Neuronal stem cell (in vitro differentiated cells): ENCODE results near the gene PHKB.
A peak's percentile ranks its signal among the peaks of the same experiment; 100 is the strongest.

Experiments
- DNase-seq: peaks from one replicate; pipeline ENCODE4 v3.0.0-alpha.2; 2013; ENCODE audit warnings: low spot score
- H2AFZ ChIP-seq: one replicate; pipeline ENCODE4 v1.6.1; 2013; ENCODE audit warnings: mild to moderate bottlenecking, low read length, inconsistent platforms
- H2AK5ac ChIP-seq: 2 replicates; pipeline ENCODE4 v1.6.1; 2013; ENCODE audit warnings: low read depth, mild to moderate bottlenecking, inconsistent platforms, low read length, moderate library complexity, mixed read lengths
- H2BK120ac ChIP-seq: 2 replicates; pipeline ENCODE4 v1.6.1; 2013; ENCODE audit warnings: low read depth, mild to moderate bottlenecking, inconsistent platforms, low read length, moderate library complexity, mixed read lengths
- H2BK12ac ChIP-seq: one replicate; pipeline ENCODE4 v1.6.1; 2013; ENCODE audit warnings: low read length, inconsistent platforms
- H2BK15ac ChIP-seq: 2 replicates; pipeline ENCODE4 v1.6.1; 2013; ENCODE audit warnings: mild to moderate bottlenecking, low read length, inconsistent platforms, mixed read lengths
- H2BK5ac ChIP-seq: one replicate; pipeline ENCODE4 v1.6.1; 2013; ENCODE audit warnings: inconsistent platforms, mild to moderate bottlenecking, low read length, moderate library complexity
- H3K14ac ChIP-seq: one replicate; pipeline ENCODE4 v1.6.1; 2013; ENCODE audit warnings: low read length, inconsistent platforms
- H3K18ac ChIP-seq: 2 replicates; pipeline ENCODE4 v1.6.1; 2013; ENCODE audit warnings: low read length, inconsistent platforms
- H3K23ac ChIP-seq: 2 replicates; pipeline ENCODE4 v1.6.1; 2013; ENCODE audit warnings: low read depth, mild to moderate bottlenecking, mixed read lengths, low read length, inconsistent platforms; ENCODE audit not compliant: poor library complexity
- H3K27ac ChIP-seq: replicated peaks from 3 replicates; pipeline ENCODE4 v1.5.1; 2013; ENCODE audit warnings: low read length, inconsistent platforms
- H3K27me3 ChIP-seq, 3 experiments: 2 replicates each; pipeline ENCODE4 v1.6.1; 2013; ENCODE audit warnings: low read length in 3 of 3, mild to moderate bottlenecking in 2 of 3, inconsistent platforms in 1 of 3, low read depth in 1 of 3, mixed read lengths in 1 of 3, moderate library complexity in 1 of 3; ENCODE audit not compliant: control insufficient read depth in 3 of 3, insufficient read depth in 3 of 3
- H3K36me3 ChIP-seq, 2 donors: replicated peaks in 1 of 2; 2 replicates each; pipeline ENCODE4 v1.6.1; 2013; ENCODE audit warnings: low read length in 2 of 2; ENCODE audit not compliant: control insufficient read depth in 2 of 2, insufficient read depth in 2 of 2
- H3K4ac ChIP-seq: 2 replicates; pipeline ENCODE4 v1.6.1; 2013; ENCODE audit warnings: inconsistent platforms, mild to moderate bottlenecking, low read length, moderate library complexity
- H3K4me1 ChIP-seq, 2 donors: 1 replicate in 1 of 2; 2 replicates in 1 of 2; pipeline ENCODE4 v1.6.1; 2013; ENCODE audit warnings: low read length in 2 of 2, low read depth in 1 of 2; ENCODE audit not compliant: control insufficient read depth in 2 of 2, insufficient read depth in 1 of 2
- H3K4me2 ChIP-seq: one replicate; pipeline ENCODE4 v1.6.1; 2013; ENCODE audit warnings: mild to moderate bottlenecking, low read length, inconsistent platforms; ENCODE audit not compliant: insufficient read depth, poor library complexity, severe bottlenecking
- H3K4me3 ChIP-seq, 2 donors: 2 replicates each; pipeline ENCODE4 v1.5.1; 2013; ENCODE audit warnings: low read length in 2 of 2, mild to moderate bottlenecking in 2 of 2, inconsistent platforms in 1 of 2, moderate library complexity in 1 of 2
- H3K79me1 ChIP-seq: one replicate; pipeline ENCODE4 v1.6.1; 2013; ENCODE audit warnings: low read depth, mild to moderate bottlenecking, inconsistent platforms, low read length, moderate library complexity
- H3K9ac ChIP-seq: one replicate; pipeline ENCODE4 v1.6.1; 2013; ENCODE audit warnings: mild to moderate bottlenecking, low read depth, low read length, inconsistent platforms; ENCODE audit not compliant: poor library complexity
- H3K9me3 ChIP-seq, 2 donors: replicated peaks in 1 of 2; 2 replicates each; pipeline versions ENCODE3 to v1.6.1; 2013; ENCODE audit warnings: low read length in 2 of 2, mild to moderate bottlenecking in 2 of 2, inconsistent platforms in 1 of 2, low read depth in 1 of 2, mixed read lengths in 1 of 2, moderate library complexity in 1 of 2; ENCODE audit not compliant: control insufficient read depth in 2 of 2, insufficient read depth in 1 of 2
- H4K8ac ChIP-seq: one replicate; pipeline ENCODE4 v1.6.1; 2013; ENCODE audit warnings: low read depth, mild to moderate bottlenecking, inconsistent platforms, low read length, moderate library complexity
- H4K91ac ChIP-seq: one replicate; pipeline ENCODE4 v1.6.1; 2013; ENCODE audit warnings: low read length, low read depth, mild to moderate bottlenecking, inconsistent platforms; ENCODE audit not compliant: poor library complexity
- WGBS, 2 donors: extraction: QIAGEN DNeasy Blood & Tissue Kit; methylation state at CpG; one replicate each; pipeline ENCODE4 v1.1.7; 2013; ENCODE audit warnings: missing lambda C conversion rate in 2 of 2, mixed read lengths in 1 of 2; ENCODE audit not compliant: insufficient read length in 2 of 2, insufficient replicate concordance in 1 of 2; ENCODE audit errors: extremely low coverage in 2 of 2; 5-methylcytosine and 5-hydroxymethylcytosine counted together

PHKB gene

GRCh38 chr16:47524007-47524405, 62.9 kb downstream of the PHKB start:
- Histone ChIP-seq H4K91ac (no peak overlapping the region), H3K27ac (no peak overlapping the region), H3K9ac (no peak overlapping the region), H2BK5ac (no peak overlapping the region), H3K18ac (no peak overlapping the region), H2BK12ac (no peak overlapping the region), H3K9me3 (no peaks in the 10 kb centered on the region), H3K23ac (no peak overlapping the region), H4K8ac (no peak overlapping the region), H3K4ac (no peak overlapping the region), H3K4me1 (no peaks in the 10 kb centered on the region), H3K27me3 (no peaks in the 10 kb centered on the region), H2AK5ac (no peak overlapping the region), H3K14ac (no peak overlapping the region), H3K36me3 (no peaks in the 10 kb centered on the region), H3K4me3 (no peak overlapping the region), H3K4me2 (no peak overlapping the region), H2AFZ (no peak overlapping the region), H3K79me1 (peaks cover 3% of the 10 kb centered on the region), H2BK15ac (no peak overlapping the region), H2BK120ac (no peak overlapping the region)
- no CpG with 5 or more reads among the region's 5 CpGs for WGBS, 2 donors
- DNase-seq = no peak

DNA sequence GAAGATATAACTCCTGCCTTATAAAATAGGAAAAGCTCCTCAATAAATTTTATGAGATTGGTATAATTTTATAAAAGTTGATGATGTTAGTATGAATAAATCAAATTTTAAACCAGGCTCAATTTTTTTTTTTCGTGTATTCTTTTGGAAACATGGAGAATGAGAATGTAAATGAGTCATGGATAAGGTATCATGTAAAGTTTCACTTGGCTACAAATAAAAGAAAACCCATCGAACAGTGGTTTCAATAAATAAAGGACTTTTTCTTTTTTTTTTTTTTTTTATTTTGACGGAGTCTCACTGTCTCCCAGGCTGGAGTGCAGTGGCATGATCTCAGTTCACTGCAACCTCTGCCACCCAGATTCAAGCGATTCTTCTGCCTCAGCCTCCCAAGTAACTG, 67.3 kb downstream of the PHKB start:
- no peak overlapping the region for H2AFZ ChIP-seq
- no peak overlapping the region for H2BK12ac ChIP-seq
- no peaks in the 10 kb centered on the region for H3K27me3 ChIP-seq
- WGBS, 2 donors = no CpG with 5 or more reads among the region's 4 CpGs
- H3K4me3 ChIP-seq = no peak overlapping the region
- no peaks in the 10 kb centered on the region for H3K9me3 ChIP-seq
- H4K8ac ChIP-seq = no peak overlapping the region
- no peak overlapping the region for H2AK5ac ChIP-seq
- no peak overlapping the region for H3K4me2 ChIP-seq
- no peak overlapping the region for H3K14ac ChIP-seq
- no peak overlapping the region for H3K4ac ChIP-seq
- no peak overlapping the region for H2BK120ac ChIP-seq
- no peaks in the 10 kb centered on the region for H3K36me3 ChIP-seq
- DNase-seq = no peak
- H3K18ac ChIP-seq = no peak overlapping the region
- H3K23ac ChIP-seq = no peak overlapping the region
- H3K27ac ChIP-seq = no peak overlapping the region
- H3K4me1 ChIP-seq = no peaks in the 10 kb centered on the region
- no peak overlapping the region for H2BK5ac ChIP-seq
- H4K91ac ChIP-seq = no peak overlapping the region
- H3K9ac ChIP-seq = no peak overlapping the region
- H3K79me1 ChIP-seq = no peaks in the 10 kb centered on the region
- H2BK15ac ChIP-seq = no peak overlapping the region

DNA sequence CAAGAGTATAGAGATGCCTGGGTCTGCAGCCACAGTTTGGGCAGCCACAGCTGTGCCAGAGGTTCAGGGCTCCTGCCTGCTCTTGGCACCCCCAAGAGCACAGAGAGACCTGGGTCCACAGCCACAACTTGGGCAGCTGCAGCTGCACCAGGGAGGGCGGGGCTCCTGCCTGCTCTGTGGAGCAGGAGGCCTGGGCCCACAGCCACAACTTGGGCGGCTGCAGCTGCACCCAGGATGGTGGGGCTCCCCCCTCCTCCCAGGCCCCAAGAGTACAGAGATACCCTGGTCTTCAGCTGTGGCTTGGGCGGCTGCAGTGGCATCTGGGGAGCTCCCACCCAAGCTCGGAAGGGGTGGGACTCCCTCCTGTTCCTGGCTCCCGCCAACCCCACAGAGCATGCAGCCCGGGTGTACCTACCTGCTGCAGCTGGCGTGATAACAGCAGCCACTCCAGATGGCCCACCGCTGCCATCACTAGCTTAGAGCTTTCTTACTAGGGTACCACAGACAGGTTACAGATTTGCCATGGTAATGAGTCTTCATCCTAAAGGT, 72.7 kb downstream of the PHKB start:
- no peak overlapping the region for H4K91ac ChIP-seq
- H3K27ac ChIP-seq = no peak overlapping the region
- no peaks in the 10 kb centered on the region for H3K27me3 ChIP-seq
- no peak for DNase-seq
- no peak overlapping the region for H3K4me3 ChIP-seq
- H3K36me3 ChIP-seq = peaks cover 0 to 6% of the 10 kb centered on the region in 2 donors
- no peak overlapping the region for H4K8ac ChIP-seq
- H3K23ac ChIP-seq = no peak overlapping the region
- no peak overlapping the region for H2BK12ac ChIP-seq
- no peak overlapping the region for H3K9ac ChIP-seq
- no peak overlapping the region for H3K4ac ChIP-seq
- no peak overlapping the region for H2BK120ac ChIP-seq
- no peaks in the 10 kb centered on the region for H3K4me1 ChIP-seq
- no peak overlapping the region for H3K4me2 ChIP-seq
- peak overlapping the region; percentile 29 for H2BK5ac ChIP-seq
- no peaks in the 10 kb centered on the region for H3K79me1 ChIP-seq
- H2AK5ac ChIP-seq = no peak overlapping the region
- H2AFZ ChIP-seq = no peak overlapping the region
- H2BK15ac ChIP-seq = no peak overlapping the region
- H3K14ac ChIP-seq = peak overlapping the region; percentile 47
- H3K18ac ChIP-seq = peak overlapping the region; percentile 41
- H3K9me3 ChIP-seq = peaks cover 0 to under 1% of the 10 kb centered on the region in 2 donors
- no CpG with 5 or more reads among the region's 8 CpGs for WGBS, 2 donors

DNA sequence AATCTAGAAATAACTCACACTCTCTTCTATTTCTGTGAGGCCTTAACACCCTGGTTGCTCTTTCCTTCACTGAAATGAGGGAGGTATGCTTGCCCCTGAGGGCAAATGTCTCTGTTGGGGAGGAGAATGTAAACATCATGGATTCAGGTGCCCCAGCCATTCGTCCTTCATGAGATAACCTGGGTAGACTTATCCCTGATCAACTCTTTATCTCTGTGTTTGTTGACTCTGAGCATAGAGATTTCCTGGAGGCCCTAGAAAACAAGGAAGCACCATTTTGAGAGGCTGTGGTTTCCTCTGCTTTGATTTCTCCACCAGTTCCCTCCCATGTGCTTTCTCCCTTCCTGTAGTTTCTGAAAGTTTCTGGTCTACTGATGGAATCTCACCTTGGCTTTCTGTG, 77.3 kb downstream of the PHKB start:
- Histone ChIP-seq H2BK15ac (no peak overlapping the region), H2AFZ (no peak overlapping the region), H3K18ac (no peak overlapping the region), H3K27me3 (no peaks in the 10 kb centered on the region), H3K4ac (no peak overlapping the region), H3K9ac (no peak overlapping the region), H2BK120ac (no peak overlapping the region), H2BK12ac (no peak overlapping the region), H3K4me1 (no peaks in the 10 kb centered on the region), H2AK5ac (no peak overlapping the region), H3K23ac (no peak overlapping the region), H3K27ac (no peak overlapping the region), H4K8ac (no peak overlapping the region), H3K14ac (no peak overlapping the region), H3K4me3 (no peak overlapping the region), H2BK5ac (no peak overlapping the region), H3K36me3 (peaks cover 0 to 6% of the 10 kb centered on the region in 2 donors), H3K4me2 (no peak overlapping the region), H3K9me3 (peaks cover 0 to 11% of the 10 kb centered on the region in 2 donors), H3K79me1 (no peaks in the 10 kb centered on the region), H4K91ac (no peak overlapping the region)
- no peak for DNase-seq
- no CpG with 5 or more reads among the region's 1 CpG for WGBS, 2 donors
